Stimulated activated CD4-positive, alpha-beta T cell treated with anti-CD3 and anti-CD28 coated beads, Interleukin-1b, Interleukin-23, amount 100 ng/mL, for 48 hours (primary cell): ENCODE measurements around the gene GP1BB.
"Not testable (repeated sequence)": the region's sequence is repeated elsewhere in the genome, so short reads cannot be mapped to it uniquely, and the experiment has no call there.

Experiments
- DNase-seq: peaks from one replicate; pipeline ENCODE4 v3.0.0-alpha.2; 2020

The GP1BB gene

DNA sequence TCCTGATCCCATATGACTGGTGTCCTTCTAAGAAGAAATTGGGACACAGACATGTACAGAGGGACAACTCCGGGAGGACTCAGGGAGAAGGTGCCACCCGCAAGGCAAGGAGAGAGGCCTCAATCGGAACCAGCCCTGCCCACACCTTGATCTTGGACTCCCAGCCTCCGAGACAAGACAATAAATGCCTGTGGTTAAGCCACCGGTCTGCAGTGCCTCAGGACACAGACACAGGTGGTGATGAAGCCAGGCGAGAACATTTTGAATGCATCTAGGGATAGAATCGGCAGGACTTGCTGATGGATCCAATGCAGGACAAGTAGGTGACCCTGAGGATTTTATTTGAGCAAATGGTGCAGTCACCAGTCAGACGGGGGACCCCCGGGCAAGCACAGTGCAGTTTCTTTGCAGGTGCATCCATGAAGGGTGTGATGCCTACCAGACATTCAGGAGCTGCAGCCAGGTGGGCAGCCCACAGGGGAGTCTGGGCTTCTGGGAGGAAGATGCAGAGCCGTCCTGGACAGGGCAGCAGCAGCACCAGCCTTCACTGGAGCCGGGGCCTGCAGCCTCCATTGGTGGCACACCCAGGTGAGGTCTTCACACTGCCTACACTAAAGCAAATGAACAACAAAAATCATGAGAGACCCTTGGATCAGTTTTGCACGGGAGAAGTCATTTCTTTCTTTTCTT lies 29.2 kb upstream of the GP1BB start:
- DNase-seq, result no peak

GRCh38 chr22:19694696-19695095 lies 28.6 kb upstream of the GP1BB start:
- DNase-seq, result no peak

DNA sequence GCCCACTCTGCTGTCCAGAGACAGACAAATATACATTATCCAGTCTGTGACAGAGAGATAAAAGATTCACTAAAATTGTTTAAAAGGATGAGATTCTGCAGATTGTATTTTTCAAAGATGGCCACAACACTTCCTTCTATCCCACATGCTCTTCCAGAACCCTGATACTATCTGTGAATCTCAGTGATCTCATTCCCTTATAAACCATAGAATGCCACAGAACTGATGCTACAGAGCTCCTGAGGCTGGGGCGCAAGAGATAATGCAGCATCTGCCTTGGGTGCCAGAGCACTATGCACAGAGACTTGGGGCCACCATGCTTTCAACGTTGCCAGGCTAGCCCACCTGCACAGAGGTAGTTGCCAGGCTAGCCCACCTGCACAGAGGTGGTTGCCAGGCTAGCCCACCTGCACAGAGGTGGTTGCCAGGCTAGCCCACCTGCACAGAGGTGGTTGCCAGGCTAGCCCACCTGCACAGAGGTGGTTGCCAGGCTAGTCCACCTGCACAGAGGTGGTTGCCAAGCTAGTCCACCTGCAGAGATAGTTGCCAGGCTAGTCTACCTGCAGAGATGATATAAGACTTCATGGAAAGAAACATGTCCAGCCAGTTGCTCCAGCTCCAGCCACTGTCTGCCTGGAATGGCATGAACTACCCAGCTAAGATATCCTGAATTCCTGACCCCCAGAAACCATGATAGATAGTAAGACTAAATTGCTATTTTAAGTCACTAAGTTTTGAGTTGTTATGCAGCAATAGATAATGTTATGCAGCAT lies 26.6 kb upstream of the GP1BB start:
- no peak for DNase-seq

DNA sequence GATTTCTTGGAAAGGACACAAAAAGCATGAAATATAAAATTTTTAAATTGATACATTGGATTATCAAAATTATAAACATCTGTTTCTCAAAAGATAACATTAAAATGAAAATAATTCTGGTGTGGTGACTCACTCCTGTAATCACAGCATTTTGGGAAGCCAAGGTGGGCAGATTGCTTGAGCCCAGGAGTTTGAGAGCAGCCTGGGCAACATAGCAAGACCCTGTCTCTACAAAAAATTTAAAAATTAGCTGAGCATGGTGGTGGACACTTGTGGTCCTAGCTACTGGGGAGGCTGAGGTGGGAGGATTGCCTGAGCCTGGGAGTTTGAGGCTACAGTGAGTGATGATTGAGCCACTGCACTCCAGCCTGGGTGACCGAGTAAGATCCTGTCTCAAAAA lies 25.5 kb upstream of the GP1BB start:
- not testable (repeated sequence) for DNase-seq

GRCh38 chr22:19700790-19701419 lies 22.4 kb upstream of the GP1BB start:
- no peak for DNase-seq

- no peak for DNase-seq
Measured at GRCh38 chr22:19701420-19702145, 21.8 kb upstream of the GP1BB start.

GRCh38 chr22:19703869-19704268 lies 19.5 kb upstream of the GP1BB start:
- no peak for DNase-seq

GRCh38 chr22:19704355-19705015 lies 18.9 kb upstream of the GP1BB start:
- DNase-seq, result no peak

- DNase-seq, result no peak
Measured at GRCh38 chr22:19705181-19705934, 18.0 kb upstream of the GP1BB start.

DNA sequence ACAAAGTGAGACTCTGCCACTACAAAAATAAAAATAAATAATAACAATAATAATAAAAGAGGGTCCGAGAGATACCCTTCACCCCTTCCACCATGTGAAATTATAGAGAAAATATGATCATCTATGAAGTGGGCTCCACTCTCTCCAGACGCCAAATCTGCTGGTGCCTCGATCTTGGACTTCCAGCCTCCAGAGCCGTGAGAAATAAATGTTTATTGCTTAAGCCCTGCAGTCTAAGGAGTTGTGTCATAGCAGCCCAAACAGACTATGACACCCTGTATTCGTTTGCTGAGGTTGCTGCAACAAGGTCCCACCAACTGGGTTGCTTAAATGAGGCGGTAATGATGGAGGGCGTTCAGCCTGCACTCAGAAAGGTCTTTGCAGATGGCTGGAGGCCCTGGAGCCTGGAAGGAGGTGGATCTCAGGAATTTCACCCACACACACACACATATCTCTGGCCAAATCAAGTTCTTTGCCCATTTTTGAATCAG lies 16.6 kb upstream of the GP1BB start:
- no peak for DNase-seq

DNA sequence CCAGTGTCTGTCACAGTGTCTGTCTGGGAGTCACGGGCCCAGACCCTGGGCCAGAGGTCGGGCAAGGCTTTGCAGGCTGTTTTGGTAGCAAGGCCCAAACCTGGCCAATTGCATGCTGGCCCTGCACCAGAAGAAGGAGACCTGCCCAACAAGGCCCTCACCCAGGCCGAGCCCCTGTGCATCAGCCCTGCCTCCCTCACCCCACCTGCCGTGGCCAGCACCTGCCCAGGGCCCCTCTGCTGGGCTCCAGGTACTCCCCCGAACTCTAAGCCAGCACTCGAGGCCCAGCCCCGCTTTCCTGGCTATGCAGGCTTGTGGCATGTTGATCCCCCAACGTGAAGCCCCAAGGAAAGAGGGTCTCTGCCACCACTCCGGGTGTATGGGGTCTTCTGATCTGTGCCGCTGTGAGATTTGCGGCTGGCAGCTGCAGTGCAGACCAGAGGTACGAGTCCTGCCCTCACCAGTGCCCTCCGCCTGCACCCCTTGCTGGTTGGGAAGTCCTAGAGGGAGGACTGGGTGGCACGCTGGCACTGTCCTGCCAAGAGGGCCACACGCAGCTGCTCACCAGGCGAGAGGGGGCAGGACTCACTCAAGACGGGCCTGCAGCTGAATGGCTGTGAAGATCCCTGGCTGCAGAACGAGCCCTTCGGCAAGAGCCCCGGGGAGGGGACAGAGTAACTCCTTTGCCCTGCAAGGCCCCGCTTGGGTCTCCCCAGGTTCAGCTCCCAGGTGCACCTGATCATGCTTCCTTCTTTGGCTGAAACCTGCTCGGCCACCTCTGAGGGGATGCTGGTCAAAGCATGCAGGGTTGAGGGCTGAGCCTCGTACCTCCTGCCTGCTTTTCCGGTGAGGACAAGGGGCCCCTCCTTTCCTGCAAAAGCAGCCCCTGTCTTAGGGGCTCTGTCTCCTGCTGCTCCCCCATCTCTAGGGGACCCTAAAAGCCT lies 15.7 kb upstream of the GP1BB start:
- DNase-seq, result no peak

DNA sequence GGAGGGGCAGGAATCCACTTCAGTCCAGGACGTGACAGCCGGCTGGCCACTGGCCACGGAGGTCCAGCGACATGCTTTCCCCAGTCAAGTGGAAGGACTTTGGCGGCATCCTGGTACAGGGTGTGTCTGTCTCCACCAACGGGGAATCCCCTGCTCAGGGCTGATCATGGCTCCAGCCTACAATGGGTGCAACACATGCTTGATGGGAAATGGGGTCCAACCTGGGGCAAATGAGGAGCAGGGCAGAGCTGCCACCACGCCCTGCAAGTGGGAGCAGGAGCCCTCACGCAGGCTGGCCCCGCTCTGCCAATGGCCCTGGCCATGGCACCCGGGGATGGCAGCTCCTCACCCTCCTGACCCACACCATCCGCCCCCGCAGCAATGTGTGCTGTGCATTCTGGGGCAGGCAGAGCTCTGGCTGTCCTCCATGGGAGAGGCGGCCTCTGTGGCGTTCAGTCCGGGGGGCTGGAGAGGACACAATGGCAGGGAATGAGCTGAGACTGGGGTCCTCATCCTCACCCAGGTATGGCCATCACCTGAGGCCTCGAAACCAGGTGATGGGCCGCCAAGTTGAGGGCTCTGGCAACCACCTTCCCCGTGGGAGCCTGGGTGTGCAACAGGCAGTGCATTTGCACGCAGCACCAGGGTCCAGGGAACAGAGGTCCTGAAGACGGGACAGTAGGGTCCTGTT lies 14.9 kb upstream of the GP1BB start:
- no peak for DNase-seq

DNA sequence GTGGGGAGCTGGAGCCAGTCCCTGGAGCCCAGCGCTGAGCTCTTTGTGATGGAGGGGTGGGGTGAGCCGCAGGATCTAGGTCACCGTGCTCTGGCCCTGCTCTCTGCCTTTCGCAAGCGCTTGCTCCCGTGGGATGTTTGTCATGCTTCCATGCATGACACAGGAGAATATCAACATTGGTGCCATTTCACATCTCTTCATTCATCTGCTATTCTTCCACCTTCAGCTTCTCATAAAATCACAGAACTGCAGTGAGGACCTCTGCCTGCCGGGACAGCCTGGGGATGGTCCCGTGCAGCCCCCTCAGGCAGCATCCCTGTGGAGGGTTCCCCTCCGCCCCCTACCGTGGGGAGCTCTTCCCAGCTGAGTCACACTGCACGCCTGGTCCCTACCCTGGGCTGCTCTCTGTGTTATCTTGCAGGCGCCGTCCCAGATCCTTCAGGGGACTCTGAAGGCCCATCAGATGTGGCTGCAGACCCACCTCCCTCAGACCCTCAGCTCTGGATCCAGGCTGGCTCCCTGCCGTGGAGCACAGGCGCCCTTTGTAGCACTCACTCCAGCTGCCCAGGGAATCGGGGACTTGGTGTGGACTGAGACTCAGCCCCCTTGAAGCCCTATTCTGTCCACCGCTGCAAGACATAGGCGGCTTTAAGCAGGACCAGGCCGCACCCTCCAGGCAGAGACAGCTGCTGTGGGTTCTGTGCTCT lies 14.1 kb upstream of the GP1BB start:
- no peak for DNase-seq

- DNase-seq, result no peak
Measured at GRCh38 chr22:19710020-19710768, 13.1 kb upstream of the GP1BB start.

DNA sequence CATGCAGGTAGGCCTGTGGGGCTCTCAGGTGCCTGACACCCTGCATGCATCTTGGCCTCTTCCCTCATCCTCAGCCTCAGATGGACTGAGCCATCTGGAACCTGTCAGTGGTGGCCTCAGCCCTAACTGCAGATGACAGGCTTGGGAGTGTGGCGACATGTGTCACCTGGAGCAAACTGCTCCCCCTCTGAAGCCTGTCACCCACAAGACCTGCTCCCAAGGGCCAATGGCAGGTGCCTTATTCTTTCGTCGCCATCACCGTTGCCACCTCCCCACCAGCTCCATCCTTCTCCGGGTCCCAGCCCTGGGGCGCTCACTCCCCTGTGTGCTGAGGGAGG lies 12.6 kb upstream of the GP1BB start:
- no peak for DNase-seq

- DNase-seq, result no peak
Measured at GRCh38 chr22:19713245-19713644, 10.1 kb upstream of the GP1BB start.

- no peak for DNase-seq
Measured at GRCh38 chr22:19713650-19714311, 9.6 kb upstream of the GP1BB start.
